GM12878 (cell line): Measurements from ENCODE around the gene RANBP1. TPM values are rescaled to one million over a fixed set of nuclear protein-coding genes. Genes with fewer than 3 reads are reported as not detected.

Source experiments
- ATAC-seq: fragments of 200-7000 bp; cut with Tn5 transposase; 3 replicates; pipeline ENCODE4 v1.9.1; 2020; ENCODE audit warnings: mild to moderate bottlenecking, moderate library complexity
- BruUV-seq: library from RNA; stranded (reverse); fragments of 400-500 nt; replicated peaks from 2 replicates; lab custom pipeline; 2021; lab: Mats Ljungman, UMichigan
- CTCF ChIA-PET: fragments of 300-600 bp; sonication (Branson Sonifier 250); formaldehyde crosslinking; extraction: SDS; loops from one replicate; lab custom pipeline; 2021; ENCODE audit warnings: inconsistent platforms; lab: Yijun Ruan, JAX
- POLR2A ChIA-PET: fragments of 350-600 bp; formaldehyde crosslinking; extraction: SDS; loops from one replicate; lab custom pipeline; 2021; ENCODE audit warnings: inconsistent platforms; lab: Charles Lee
- RAD21 ChIA-PET: fragments of 300-600 bp; sonication (Branson Sonifier 250); formaldehyde crosslinking; loops from one replicate; lab custom pipeline; 2023; ENCODE audit warnings: antibody characterized with exemption; ENCODE audit not compliant: unreplicated experiment; lab: Charles Lee
- SMC1A ChIA-PET: fragments of 300-600 bp; sonication (Branson Sonifier 250); formaldehyde crosslinking; loops from one replicate; lab custom pipeline; 2023; ENCODE audit not compliant: unreplicated experiment, uncharacterized antibody; lab: Charles Lee
- DNase-seq: peaks from one replicate; pipeline ENCODE4 v3.0.0-alpha.2; 2011; ENCODE audit warnings: low read depth, low spot score
- FAIRE-seq: peaks from 3 replicates; lab custom pipeline; 2011; peaks lifted over from hg19 to GRCh38; lab: Jason Lieb, UNC
- H2AFZ ChIP-seq: 2 replicates; pipeline ENCODE4 v1.6.0; 2011; ENCODE audit warnings: low read depth, low read length, control low read depth; ENCODE audit not compliant: control insufficient read depth
- H3K27ac ChIP-seq: 2 replicates; pipeline ENCODE4 v1.5.1; 2011; ENCODE audit warnings: control low read depth; ENCODE audit not compliant: control insufficient read depth, insufficient read depth
- H3K27me3 ChIP-seq, 2 experiments: replicated peaks in 1 of 2; 2 replicates each; pipeline versions ENCODE4 v1.6.0 to v1.6.1; 2011; ENCODE audit warnings: low read length in 1 of 2; ENCODE audit not compliant: control insufficient read depth in 2 of 2, insufficient read depth in 2 of 2
- H3K36me3 ChIP-seq, 2 experiments: 2 replicates each; pipeline ENCODE4 v1.5.1; 2011; ENCODE audit warnings: low read length in 1 of 2; ENCODE audit not compliant: control insufficient read depth in 2 of 2, insufficient read depth in 2 of 2
- H3K4me1 ChIP-seq: 2 replicates; pipeline ENCODE4 v1.6.1; 2011; ENCODE audit warnings: mild to moderate bottlenecking, low read length, moderate library complexity, mixed read lengths; ENCODE audit not compliant: control insufficient read depth, insufficient read depth
- H3K4me2 ChIP-seq: 2 replicates; pipeline ENCODE4 v1.6.0; 2011; ENCODE audit warnings: control low read depth; ENCODE audit not compliant: control insufficient read depth, insufficient read depth
- H3K4me3 ChIP-seq: fragments of 200-600 bp; sonication (generic); 2 replicates; pipeline ENCODE4 v1.5.1; 2016
- H3K79me2 ChIP-seq: 2 replicates; pipeline ENCODE4 v1.6.0; 2011; ENCODE audit warnings: low read length; ENCODE audit not compliant: control insufficient read depth, insufficient read depth
- H3K9ac ChIP-seq: 2 replicates; pipeline ENCODE4 v1.8.0; 2011; ENCODE audit warnings: low read length, control low read depth, mixed read lengths; ENCODE audit not compliant: control insufficient read depth, insufficient read depth
- H3K9me3 ChIP-seq: replicated peaks from 3 replicates; pipeline ENCODE4 v1.5.1; 2011; ENCODE audit warnings: mild to moderate bottlenecking, low read length; ENCODE audit not compliant: control insufficient read depth, insufficient read depth
- H4K20me1 ChIP-seq: 2 replicates; pipeline ENCODE4 v1.6.0; 2011; ENCODE audit not compliant: control insufficient read depth, insufficient read depth
- BRCA1 ChIP-seq: IDR thresholded peaks from 2 replicates; pipeline ENCODE4 v1.6.1; 2011; ENCODE audit warnings: low read depth, low read length, improper control_type of control experiment
- CREB1 ChIP-seq: IDR thresholded peaks from 2 replicates; pipeline ENCODE4 v1.6.1; 2012; ENCODE audit warnings: low read depth, mild to moderate bottlenecking, inconsistent platforms
- CREM ChIP-seq: IDR thresholded peaks from 2 replicates; pipeline ENCODE4 v1.6.1; 2014; ENCODE audit warnings: antibody characterized with exemption, low read depth
- EZH2 ChIP-seq: IDR thresholded peaks from 2 replicates; pipeline ENCODE4 v1.6.1; 2012; ENCODE audit warnings: low read depth, mild to moderate bottlenecking, control low read depth, inconsistent platforms, low read length, borderline replicate concordance; ENCODE audit not compliant: control insufficient read depth
- MEF2A ChIP-seq: IDR thresholded peaks from 2 replicates; pipeline ENCODE4 v1.6.1; 2011; ENCODE audit warnings: low read depth, mild to moderate bottlenecking, low read length, moderate library complexity; ENCODE audit not compliant: insufficient read depth
- NFIC ChIP-seq: IDR thresholded peaks from 2 replicates; pipeline ENCODE4 v1.6.1; 2012; ENCODE audit warnings: low read depth, mild to moderate bottlenecking, inconsistent platforms, low read length, moderate library complexity
- RELB ChIP-seq: fragments of 450-650 bp; IDR thresholded peaks from 2 replicates; pipeline ENCODE4 v1.6.1; 2017; ENCODE audit warnings: low read depth, mild to moderate bottlenecking, moderate library complexity
- REST ChIP-seq: IDR thresholded peaks from 2 replicates; pipeline ENCODE4 v1.6.1; 2012; ENCODE audit warnings: mild to moderate bottlenecking, low read depth, low read length
- TAF1 ChIP-seq: IDR thresholded peaks from 2 replicates; pipeline ENCODE4 v1.6.1; 2011; ENCODE audit warnings: mild to moderate bottlenecking, low read depth, low read length, borderline replicate concordance
- WGBS: methylation state at CpG from one replicate; pipeline ENCODE4 v1.1.6; 2016; ENCODE audit warnings: low lambda C conversion rate; ENCODE audit not compliant: insufficient replicate concordance, insufficient coverage; ENCODE audit errors: missing lambda C conversion rate; 5-methylcytosine and 5-hydroxymethylcytosine counted together
- in situ Hi-C: fragments of 300-500 bp; cut with MboI; formaldehyde crosslinking; loops from 9 replicates; pipeline ENCODE4 v1.14.3; 2018; ENCODE audit warnings: mixed read lengths
- intact Hi-C: fragments of 100-400 bp; cut with micrococcal nuclease; formaldehyde crosslinking; loops from one replicate; pipeline ENCODE4 v1.14.2; 2022; ENCODE audit not compliant: unreplicated experiment
- polyA plus RNA-seq, 11 experiments: library from polyadenylated mRNA; depleted of rRNA in 4 of 11; unstranded in 6 of 11; stranded (reverse) in 5 of 11; fragments of >200 nt; fragmentation: Nextera tagmentation in 4 of 11; fragmentation: Illumina TruSeq in 1 of 11; extraction: Ambion mirVana in 4 of 11; extraction: Trizol in 1 of 11; gene quantifications; 1 replicate in 1 of 11; 2 replicates in 10 of 11; pipeline versions ENCODE4 v1.2.1 to v1.2.3, GENCODE V29; 2011 to 2016; ENCODE audit warnings: inconsistent platforms in 2 of 11, missing spikeins in 2 of 11, low read depth in 1 of 11
- total RNA-seq, 4 experiments: library from RNA; depleted of rRNA in 3 of 4; stranded (reverse); fragments of >200 nt in 3 of 4; fragmentation: Illumina TruSeq in 1 of 4; extraction: Trizol in 1 of 4; gene quantifications; 2 replicates each; pipeline versions ENCODE4 v1.2.1 to v1.2.3, GENCODE V29; 2013 to 2021

Gene RANBP1
- total and polyA plus RNA-seq, 10 of the 15 experiments (the other 5 are each of a cell fraction or from before 2014, with no cell fraction given), result 55.3 to 808 (median 394) TPM

GRCh38 chr22:20095521-20095920 lies 20.4 kb upstream of the RANBP1 start:
- intact Hi-C loops (no loop called here), in situ Hi-C loops (no loop called here)
- ChIA-PET RAD21 (no interaction called here), POLR2A (interaction anchor here (0.6 to 0.8 kb wide), 2 partner anchors 9 to 75 kb away, joined by 3 to 4 read pairs; no protein-coding TSS in a partner anchor), CTCF (interaction anchor here (1.1 kb wide), 1 partner anchor 73 kb away, joined by 3 read pairs; no protein-coding TSS in a partner anchor), SMC1A (no interaction called here)
- TF ChIP-seq CREB1 (no peak), RELB (no peak), BRCA1 (no peak), REST (no peak), MEF2A (no peak), NFIC (no peak), EZH2 (no peak), TAF1 (no peak), CREM (no peak)
- FAIRE-seq, result no peak
- no peaks in the 10 kb centered on the region for H3K4me1 ChIP-seq
- peaks cover 31% of the 10 kb centered on the region in 2 experiments for H3K36me3 ChIP-seq
- ATAC-seq, result no peak
- WGBS, result 86% methylated on average over 4 of the region's 4 CpGs
- no peak overlapping the region for H3K4me3 ChIP-seq
- no peak overlapping the region for H2AFZ ChIP-seq
- no peaks in the 10 kb centered on the region for H3K79me2 ChIP-seq
- no peak overlapping the region for H3K9ac ChIP-seq
- no peak for DNase-seq
- no peaks in the 10 kb centered on the region for H3K27me3 ChIP-seq
- H4K20me1 ChIP-seq, result no peaks in the 10 kb centered on the region
- no peak overlapping the region for H3K4me2 ChIP-seq
- no TSS peak for BruUV-seq
- H3K9me3 ChIP-seq, result no peaks in the 10 kb centered on the region
- no peak overlapping the region for H3K27ac ChIP-seq
